Right atrium auricular region (tissue), 2 donors: ENCODE data around the gene ITIH4. TPM values are rescaled to one million over a fixed set of nuclear protein-coding genes. Genes with fewer than 3 reads are reported as not detected.

ENCODE experiments used
- DNase-seq: peaks from one replicate; pipeline ENCODE4 v3.0.0-alpha.2; 2019; ENCODE audit warnings: low spot score
- H3K27ac ChIP-seq, 2 donors: fragments of 200-600 bp; sonication (generic); 1 replicate in 1 of 2; 2 replicates in 1 of 2; pipeline ENCODE4 v1.5.1; 2016 to 2019
- H3K27me3 ChIP-seq, 2 donors: fragments of 200-600 bp; sonication (generic); one replicate each; pipeline versions ENCODE4 v1.5.1 to v1.6.0; 2017 to 2019
- H3K36me3 ChIP-seq: fragments of 200-600 bp; sonication (generic); one replicate; pipeline ENCODE4 v1.5.1; 2016
- H3K4me1 ChIP-seq, 2 donors: fragments of 200-600 bp; sonication (generic); one replicate each; pipeline versions ENCODE4 v1.5.1 to v1.6.0; 2017 to 2019
- H3K4me3 ChIP-seq, 2 donors: fragments of 200-600 bp; sonication (generic); 1 replicate in 1 of 2; 2 replicates in 1 of 2; pipeline ENCODE4 v1.5.1; 2017 to 2019; ENCODE audit warnings: mild to moderate bottlenecking in 1 of 2, moderate library complexity in 1 of 2
- H3K9me3 ChIP-seq, 2 donors: fragments of 200-600 bp; sonication (generic); one replicate each; pipeline ENCODE4 v1.5.1; 2019
- CTCF ChIP-seq, 2 donors: fragments of 200-600 bp; sonication (generic); IDR thresholded peaks; one replicate each; pipeline ENCODE4 v1.5.1; 2019; ENCODE audit warnings: antibody characterized with exemption in 2 of 2
- total RNA-seq, 2 donors: library from RNA; depleted of rRNA; stranded (reverse); fragments of >200 nt; gene quantifications; one replicate each; pipeline ENCODE4 v1.1.0, GENCODE V29; 2016

ITIH4 gene
- total RNA-seq, 2 donors from 2014 or later = 1.2 TPM; not detected in 1

- peak overlapping the region; percentile 58 to 88 for H3K27ac ChIP-seq
- H3K4me1 ChIP-seq = peaks cover 0 to 67% of the 10 kb centered on the region in 2 donors
- H3K27me3 ChIP-seq = no peaks in the 10 kb centered on the region
- H3K9me3 ChIP-seq = no peaks in the 10 kb centered on the region
- no peak overlapping the region for H3K4me3 ChIP-seq
- no peak for DNase-seq
- no peaks in the 10 kb centered on the region for H3K36me3 ChIP-seq
- TF ChIP-seq CTCF (IDR thresholded peaks at IDR 0.05) = no peak
Measured at GRCh38 chr3:52841981-52842340, 11.5 kb upstream of the ITIH4 start.

GRCh38 chr3:52841211-52841980 is 10.9 kb upstream of the ITIH4 start:
- Histone ChIP-seq H3K27me3 (no peaks in the 10 kb centered on the region), H3K36me3 (no peaks in the 10 kb centered on the region), H3K9me3 (no peaks in the 10 kb centered on the region), H3K4me1 (peaks cover 0 to 67% of the 10 kb centered on the region in 2 donors), H3K27ac (peak overlapping the region; percentile 58 to 88), H3K4me3 (no peak overlapping the region)
- no peak for TF ChIP-seq CTCF (IDR thresholded peaks at IDR 0.05)
- DNase-seq = no peak

GRCh38 chr3:52839892-52840545 is 9.5 kb upstream of the ITIH4 start:
- peaks cover 0 to 67% of the 10 kb centered on the region in 2 donors for H3K4me1 ChIP-seq
- no peak for DNase-seq
- no peak overlapping the region for H3K4me3 ChIP-seq
- H3K36me3 ChIP-seq = no peaks in the 10 kb centered on the region
- H3K27ac ChIP-seq = no peak overlapping the region
- no peaks in the 10 kb centered on the region for H3K9me3 ChIP-seq
- H3K27me3 ChIP-seq = no peaks in the 10 kb centered on the region
- no peak for TF ChIP-seq CTCF (IDR thresholded peaks at IDR 0.05)

GRCh38 chr3:52839268-52839575 is 8.8 kb upstream of the ITIH4 start:
- Histone ChIP-seq H3K4me3 (no peak overlapping the region), H3K27me3 (no peaks in the 10 kb centered on the region), H3K4me1 (peaks cover 0 to 67% of the 10 kb centered on the region in 2 donors), H3K27ac (no peak overlapping the region), H3K9me3 (no peaks in the 10 kb centered on the region), H3K36me3 (no peaks in the 10 kb centered on the region)
- no peak for TF ChIP-seq CTCF (IDR thresholded peaks at IDR 0.05)
- DNase-seq = no peak

- no peak overlapping the region for H3K4me3 ChIP-seq
- H3K9me3 ChIP-seq = no peaks in the 10 kb centered on the region
- DNase-seq = no peak
- H3K27ac ChIP-seq = no peak overlapping the region
- no peaks in the 10 kb centered on the region for H3K36me3 ChIP-seq
- no peaks in the 10 kb centered on the region for H3K27me3 ChIP-seq
- no peak for TF ChIP-seq CTCF (IDR thresholded peaks at IDR 0.05)
- peaks cover 0 to 66% of the 10 kb centered on the region in 2 donors for H3K4me1 ChIP-seq
Measured at GRCh38 chr3:52838561-52839267, 8.2 kb upstream of the ITIH4 start.
